ENCODE results near the gene INPP5A.

INPP5A gene

DNA sequence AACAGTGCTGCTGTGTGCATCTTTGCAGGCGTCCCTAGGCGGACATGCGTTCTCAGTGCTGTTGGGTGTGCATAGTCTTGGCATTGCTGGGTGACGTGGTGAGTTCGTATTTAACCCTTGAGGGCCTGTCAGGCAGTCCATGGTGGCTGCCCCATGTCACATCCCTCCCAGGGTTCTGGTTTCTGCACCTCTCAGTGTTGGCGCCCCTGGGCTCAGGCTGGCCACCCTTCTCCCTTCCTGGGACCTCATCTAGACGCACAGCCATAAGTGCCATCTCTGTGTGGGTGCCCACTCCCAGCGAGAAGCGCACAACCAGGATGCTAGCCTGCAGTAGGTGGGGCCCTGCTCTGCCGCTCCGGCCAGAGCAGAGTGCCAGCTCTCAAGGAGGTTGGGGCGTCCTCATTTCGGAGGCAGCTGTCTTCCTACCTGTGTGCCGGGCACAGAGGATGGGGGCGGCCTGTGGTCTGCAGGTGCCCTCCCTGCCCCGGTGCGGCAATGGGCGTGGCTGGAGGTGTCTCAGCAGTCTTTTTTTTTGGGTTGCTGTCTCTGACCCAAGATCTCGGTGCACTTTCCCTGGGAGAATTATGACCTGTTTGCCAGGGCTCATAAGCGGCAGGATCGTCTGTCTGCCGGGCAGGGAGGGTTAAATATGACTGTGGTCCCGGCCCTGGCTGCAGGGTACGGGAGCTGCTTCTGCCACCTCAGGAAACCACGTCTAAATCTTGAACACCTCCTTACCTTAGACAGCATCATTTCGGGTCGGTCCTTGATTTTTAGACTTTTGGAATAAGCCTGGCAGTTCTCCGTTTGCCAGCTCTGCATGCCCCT, 6.5 kb downstream of the INPP5A start:
- Histone ChIP-seq H3K4me2 (ENCODE audit: low read length) (peak overlapping the region; percentile 38), H4K20me1 (ENCODE audit: control insufficient read depth, insufficient read depth, low read depth, low read length) (no peaks in the 10 kb centered on the region), H3K4me1 (ENCODE audit: control insufficient read depth, low read length) (peaks cover 39% of the 10 kb centered on the region), H3F3A (ENCODE audit: control insufficient read depth, insufficient read depth) (no peaks in the 10 kb centered on the region), H3K9me3 (ENCODE audit: control insufficient read depth, insufficient read depth, low read length) (no peaks in the 10 kb centered on the region), H3K36me3 (ENCODE audit: control insufficient read depth, low read length) (no peaks in the 10 kb centered on the region), H3K27ac (ENCODE audit: low read depth, low read length) (no peak overlapping the region), H3K27me3 (ENCODE audit: control insufficient read depth, low read length) (no peaks in the 10 kb centered on the region), H3K9me2 (replicated peaks; ENCODE audit: control insufficient read depth, low read length) (no peaks in the 10 kb centered on the region), H3K79me2 (ENCODE audit: control insufficient read depth, low read length) (peaks cover 36% of the 10 kb centered on the region), H3K4me3 (ENCODE audit: low read length) (peak overlapping the region; percentile 35; the same call in 1 of the 2 replicates)
- TF ChIP-seq, protein P1, sequence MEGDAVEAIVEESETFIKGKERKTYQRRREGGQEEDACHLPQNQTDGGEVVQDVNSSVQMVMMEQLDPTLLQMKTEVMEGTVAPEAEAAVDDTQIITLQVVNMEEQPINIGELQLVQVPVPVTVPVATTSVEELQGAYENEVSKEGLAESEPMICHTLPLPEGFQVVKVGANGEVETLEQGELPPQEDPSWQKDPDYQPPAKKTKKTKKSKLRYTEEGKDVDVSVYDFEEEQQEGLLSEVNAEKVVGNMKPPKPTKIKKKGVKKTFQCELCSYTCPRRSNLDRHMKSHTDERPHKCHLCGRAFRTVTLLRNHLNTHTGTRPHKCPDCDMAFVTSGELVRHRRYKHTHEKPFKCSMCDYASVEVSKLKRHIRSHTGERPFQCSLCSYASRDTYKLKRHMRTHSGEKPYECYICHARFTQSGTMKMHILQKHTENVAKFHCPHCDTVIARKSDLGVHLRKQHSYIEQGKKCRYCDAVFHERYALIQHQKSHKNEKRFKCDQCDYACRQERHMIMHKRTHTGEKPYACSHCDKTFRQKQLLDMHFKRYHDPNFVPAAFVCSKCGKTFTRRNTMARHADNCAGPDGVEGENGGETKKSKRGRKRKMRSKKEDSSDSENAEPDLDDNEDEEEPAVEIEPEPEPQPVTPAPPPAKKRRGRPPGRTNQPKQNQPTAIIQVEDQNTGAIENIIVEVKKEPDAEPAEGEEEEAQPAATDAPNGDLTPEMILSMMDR (IDR thresholded peaks at IDR 0.05; ENCODE audit: low read depth, low read length, poor library complexity, severe bottlenecking), result no peak
- no peak for TF ChIP-seq EZH2phosphoT487 (IDR thresholded peaks at IDR 0.05; ENCODE audit: borderline replicate concordance, low read length)

DNA sequence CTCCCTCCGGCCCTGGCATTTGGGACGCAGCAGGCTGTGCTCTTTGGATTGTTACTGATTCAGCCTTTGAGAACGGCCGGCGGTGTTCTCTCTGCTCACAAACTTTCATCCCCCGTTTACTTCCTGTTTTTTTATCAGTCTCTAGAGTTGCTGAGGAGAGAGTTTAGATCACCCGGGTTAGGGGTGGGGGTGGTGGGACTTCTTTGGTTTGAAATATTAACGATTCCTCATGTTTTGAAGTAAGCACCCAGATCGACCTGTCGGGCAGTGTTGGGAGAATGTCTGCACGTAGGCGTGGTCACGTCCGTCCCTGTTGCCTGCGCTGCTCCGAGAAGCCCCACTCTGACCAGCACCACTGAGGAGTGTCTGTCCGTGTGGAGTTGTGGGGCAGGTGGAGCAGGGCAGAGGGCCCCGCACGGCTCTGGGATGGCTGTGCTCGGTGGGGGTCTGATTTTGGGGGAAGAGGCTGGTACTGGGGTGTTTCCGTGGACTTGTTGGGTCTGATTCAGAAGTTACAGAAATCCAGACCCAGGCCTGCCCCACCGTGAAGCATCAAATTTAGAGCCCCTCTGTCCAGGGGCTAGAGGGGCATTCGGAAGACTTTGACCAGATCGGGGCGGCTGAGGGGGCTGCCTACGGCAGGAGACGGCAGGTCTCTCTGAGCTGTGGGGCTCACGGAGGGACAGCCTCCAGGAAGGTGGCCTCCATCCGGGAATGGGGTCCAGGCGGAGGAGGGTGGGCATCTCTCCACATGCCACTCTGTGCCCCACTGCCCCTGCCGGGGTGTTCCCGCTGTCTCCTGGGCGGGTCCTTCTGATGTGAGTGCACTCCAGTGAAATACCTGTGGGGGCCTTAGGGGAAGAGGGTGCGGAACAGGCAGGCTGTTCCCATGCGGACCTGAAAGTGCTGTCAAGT, 7.4 kb downstream of the INPP5A start:
- Histone ChIP-seq H3K79me2 (ENCODE audit: control insufficient read depth, low read length) (peaks cover 40% of the 10 kb centered on the region), H3K9me2 (replicated peaks; ENCODE audit: control insufficient read depth, low read length) (no peaks in the 10 kb centered on the region), H3K27me3 (ENCODE audit: control insufficient read depth, low read length) (no peaks in the 10 kb centered on the region), H3F3A (ENCODE audit: control insufficient read depth, insufficient read depth) (no peaks in the 10 kb centered on the region), H3K4me1 (ENCODE audit: control insufficient read depth, low read length) (peaks cover 39% of the 10 kb centered on the region), H3K27ac (ENCODE audit: low read depth, low read length) (no peak overlapping the region), H3K4me2 (ENCODE audit: low read length) (peak overlapping the region; percentile 38), H3K9me3 (ENCODE audit: control insufficient read depth, insufficient read depth, low read length) (no peaks in the 10 kb centered on the region), H3K4me3 (ENCODE audit: low read length) (peak overlapping the region; percentile 35; the same call in 1 of the 2 replicates), H3K36me3 (ENCODE audit: control insufficient read depth, low read length) (no peaks in the 10 kb centered on the region), H4K20me1 (ENCODE audit: control insufficient read depth, insufficient read depth, low read depth, low read length) (no peaks in the 10 kb centered on the region)
- TF ChIP-seq, protein P1 (IDR thresholded peaks at IDR 0.05; ENCODE audit: low read depth, low read length, poor library complexity, severe bottlenecking), result no peak
- TF ChIP-seq EZH2phosphoT487 (IDR thresholded peaks at IDR 0.05; ENCODE audit: borderline replicate concordance, low read length), result no peak

DNA sequence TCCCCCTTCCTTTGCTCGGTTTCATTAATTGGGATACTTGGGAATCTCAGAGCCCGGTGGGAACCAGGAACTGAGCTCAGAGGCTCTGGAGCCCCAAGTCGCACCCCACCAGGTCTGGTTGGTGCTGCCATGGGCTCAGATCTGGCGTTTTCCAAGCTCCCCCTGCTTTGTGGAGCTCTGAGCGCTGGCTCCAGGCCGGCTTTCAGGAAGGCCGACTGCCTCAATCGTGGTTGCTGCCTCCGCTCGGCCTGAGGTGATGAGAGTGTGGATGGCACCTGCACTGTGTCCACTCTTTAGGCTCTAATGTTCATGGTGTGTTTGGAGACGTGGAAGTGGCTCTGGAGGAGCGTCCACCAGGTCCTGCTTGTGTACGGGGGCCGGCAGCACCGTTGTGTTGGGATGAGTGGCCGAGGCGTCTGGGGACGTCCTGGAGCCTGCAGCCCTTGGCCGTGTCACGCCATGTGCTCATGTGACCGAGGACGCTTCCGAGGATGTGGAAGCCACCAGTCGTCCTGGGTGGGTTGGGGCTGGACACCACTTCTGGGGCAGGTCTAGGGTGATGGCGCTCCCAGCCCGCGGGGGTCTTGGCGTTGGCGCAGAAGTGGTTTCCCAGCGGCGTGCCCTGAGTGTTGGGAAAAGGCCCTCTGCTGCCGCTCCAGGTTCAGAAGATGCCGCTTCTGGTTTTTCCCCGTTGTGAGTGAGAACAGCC, 8.2 kb downstream of the INPP5A start:
- H3F3A ChIP-seq (ENCODE audit: control insufficient read depth, insufficient read depth), result no peaks in the 10 kb centered on the region
- H3K9me3 ChIP-seq (ENCODE audit: control insufficient read depth, insufficient read depth, low read length), result no peaks in the 10 kb centered on the region
- H3K4me2 ChIP-seq (ENCODE audit: low read length), result no peak overlapping the region
- no peaks in the 10 kb centered on the region for H4K20me1 ChIP-seq (ENCODE audit: control insufficient read depth, insufficient read depth, low read depth, low read length)
- no peaks in the 10 kb centered on the region for H3K9me2 ChIP-seq (replicated peaks; ENCODE audit: control insufficient read depth, low read length)
- H3K36me3 ChIP-seq (ENCODE audit: control insufficient read depth, low read length), result no peaks in the 10 kb centered on the region
- H3K4me1 ChIP-seq (ENCODE audit: control insufficient read depth, low read length), result peaks cover 39% of the 10 kb centered on the region
- TF ChIP-seq EZH2phosphoT487 (IDR thresholded peaks at IDR 0.05; ENCODE audit: borderline replicate concordance, low read length), result no peak
- TF ChIP-seq, protein P1 (IDR thresholded peaks at IDR 0.05; ENCODE audit: low read depth, low read length, poor library complexity, severe bottlenecking), result no peak
- H3K27ac ChIP-seq (ENCODE audit: low read depth, low read length), result no peak overlapping the region
- H3K4me3 ChIP-seq (ENCODE audit: low read length), result no peak overlapping the region
- peaks cover 49% of the 10 kb centered on the region for H3K79me2 ChIP-seq (ENCODE audit: control insufficient read depth, low read length)
- no peaks in the 10 kb centered on the region for H3K27me3 ChIP-seq (ENCODE audit: control insufficient read depth, low read length)

All from DOHH2 (cell line).